Activated T-cell treated with anti-CD3 and anti-CD28 coated beads, Interleukin-2, amount 50 U/mL, for 24 hours (primary cell): Measurements from ENCODE around the gene SYNE3.

Experiments
- DNase-seq: peaks from one replicate; pipeline ENCODE4 v3.0.0-alpha.2; 2020
- H3K27ac Mint-ChIP-seq: 2 replicates; pipeline ENCODE4 v1.8.0; 2020; ENCODE audit warnings: mild to moderate bottlenecking, mixed read lengths
- H3K27me3 Mint-ChIP-seq: 2 replicates; pipeline ENCODE4 v1.8.0; 2020; ENCODE audit warnings: mixed read lengths
- H3K36me3 Mint-ChIP-seq: 2 replicates; pipeline ENCODE4 v1.8.0; 2020; ENCODE audit warnings: low read depth, mixed read lengths
- H3K4me1 Mint-ChIP-seq: 2 replicates; pipeline ENCODE4 v1.8.0; 2020; ENCODE audit warnings: low read depth, mixed read lengths
- H3K4me3 Mint-ChIP-seq: 2 replicates; pipeline ENCODE4 v1.8.0; 2020; ENCODE audit warnings: mild to moderate bottlenecking, moderate library complexity, mixed read lengths
- H3K9me3 Mint-ChIP-seq: 2 replicates; pipeline ENCODE4 v1.8.0; 2020; ENCODE audit warnings: mixed read lengths

SYNE3 gene

GRCh38 chr14:95516554-95517181 is at the start of gene SYNE3:
Gene SYNE3 (minus strand): TSS chr14:95516650. CDS start chr14:95475821, 40,829 bp downstream.
- H3K27me3 Mint-ChIP-seq, result no peaks in the 10 kb centered on the region
- DNase-seq, result peak; percentile 69
- peaks cover 75% of the 10 kb centered on the region for H3K4me1 Mint-ChIP-seq
- H3K27ac Mint-ChIP-seq, result peak within 1 kb of the TSS; percentile 94
- no peaks in the 10 kb centered on the region for H3K9me3 Mint-ChIP-seq
- H3K36me3 Mint-ChIP-seq, result peaks cover 9% of the 10 kb centered on the region
- peak within 1 kb of the TSS; percentile 86 for H3K4me3 Mint-ChIP-seq

GRCh38 chr14:95564060-95564459 is 47.6 kb upstream of the SYNE3 start:
- no peaks in the 10 kb centered on the region for H3K9me3 Mint-ChIP-seq
- peaks cover 4% of the 10 kb centered on the region for H3K4me1 Mint-ChIP-seq
- no peak for DNase-seq
- no peaks in the 10 kb centered on the region for H3K36me3 Mint-ChIP-seq
- peaks cover 13% of the 10 kb centered on the region for H3K27me3 Mint-ChIP-seq
- no peak overlapping the region for H3K27ac Mint-ChIP-seq
- no peak overlapping the region for H3K4me3 Mint-ChIP-seq

- H3K4me1 Mint-ChIP-seq, result peaks cover 4% of the 10 kb centered on the region
- no peaks in the 10 kb centered on the region for H3K9me3 Mint-ChIP-seq
- peaks cover 13% of the 10 kb centered on the region for H3K27me3 Mint-ChIP-seq
- H3K4me3 Mint-ChIP-seq, result no peak overlapping the region
- H3K27ac Mint-ChIP-seq, result no peak overlapping the region
- DNase-seq, result no peak
- no peaks in the 10 kb centered on the region for H3K36me3 Mint-ChIP-seq
These were observed 46.6 kb upstream of the SYNE3 start for GRCh38 chr14:95562892-95563685.

GRCh38 chr14:95561001-95561412 is 44.6 kb upstream of the SYNE3 start:
- no peak overlapping the region for H3K4me3 Mint-ChIP-seq
- no peak overlapping the region for H3K27ac Mint-ChIP-seq
- H3K9me3 Mint-ChIP-seq, result no peaks in the 10 kb centered on the region
- peaks cover 13% of the 10 kb centered on the region for H3K27me3 Mint-ChIP-seq
- H3K36me3 Mint-ChIP-seq, result no peaks in the 10 kb centered on the region
- DNase-seq, result peak; percentile 89
- H3K4me1 Mint-ChIP-seq, result peaks cover 4% of the 10 kb centered on the region

- Mint-ChIP-seq H3K36me3 (no peaks in the 10 kb centered on the region), H3K27ac (no peak overlapping the region), H3K4me3 (no peak overlapping the region), H3K9me3 (no peaks in the 10 kb centered on the region), H3K4me1 (peaks cover 4% of the 10 kb centered on the region), H3K27me3 (peaks cover 13% of the 10 kb centered on the region)
- no peak for DNase-seq
These were observed 42.8 kb upstream of the SYNE3 start for GRCh38 chr14:95559203-95559602.

GRCh38 chr14:95557832-95558231 is 41.4 kb upstream of the SYNE3 start:
- H3K4me3 Mint-ChIP-seq, result no peak overlapping the region

GRCh38 chr14:95557291-95557690 is 40.8 kb upstream of the SYNE3 start:
- Mint-ChIP-seq H3K27ac (no peak overlapping the region), H3K4me3 (no peak overlapping the region), H3K4me1 (peaks cover 4% of the 10 kb centered on the region), H3K9me3 (no peaks in the 10 kb centered on the region), H3K36me3 (no peaks in the 10 kb centered on the region), H3K27me3 (peaks cover 11% of the 10 kb centered on the region)
- DNase-seq, result no peak

More at GRCh38 chr14:95557832-95558231, 41.4 kb upstream of the SYNE3 start:
- H3K27me3 Mint-ChIP-seq, result peaks cover 13% of the 10 kb centered on the region
- H3K36me3 Mint-ChIP-seq, result no peaks in the 10 kb centered on the region
- H3K4me1 Mint-ChIP-seq, result peaks cover 4% of the 10 kb centered on the region
- DNase-seq, result no peak
- H3K9me3 Mint-ChIP-seq, result no peaks in the 10 kb centered on the region
- no peak overlapping the region for H3K27ac Mint-ChIP-seq

- Mint-ChIP-seq H3K27me3 (no peaks in the 10 kb centered on the region), H3K4me3 (no peak overlapping the region), H3K4me1 (no peaks in the 10 kb centered on the region), H3K9me3 (no peaks in the 10 kb centered on the region), H3K27ac (no peak overlapping the region), H3K36me3 (no peaks in the 10 kb centered on the region)
- DNase-seq, result no peak
These were observed 38.6 kb upstream of the SYNE3 start for GRCh38 chr14:95555053-95555452.

GRCh38 chr14:95553141-95553540 is 36.7 kb upstream of the SYNE3 start:
- H3K27ac Mint-ChIP-seq, result no peak overlapping the region
- H3K4me3 Mint-ChIP-seq, result no peak overlapping the region
- H3K9me3 Mint-ChIP-seq, result no peaks in the 10 kb centered on the region
- no peaks in the 10 kb centered on the region for H3K4me1 Mint-ChIP-seq
- H3K27me3 Mint-ChIP-seq, result no peaks in the 10 kb centered on the region
- no peak for DNase-seq
- peaks cover 10% of the 10 kb centered on the region for H3K36me3 Mint-ChIP-seq

GRCh38 chr14:95551435-95551834 is 35.0 kb upstream of the SYNE3 start:
- Mint-ChIP-seq H3K4me1 (peaks cover 4% of the 10 kb centered on the region), H3K27ac (no peak overlapping the region), H3K4me3 (no peak overlapping the region), H3K36me3 (peaks cover 27% of the 10 kb centered on the region), H3K9me3 (no peaks in the 10 kb centered on the region), H3K27me3 (no peaks in the 10 kb centered on the region)
- no peak for DNase-seq

- Mint-ChIP-seq H3K36me3 (peaks cover 41% of the 10 kb centered on the region), H3K27me3 (no peaks in the 10 kb centered on the region), H3K9me3 (no peaks in the 10 kb centered on the region), H3K4me3 (no peak overlapping the region), H3K4me1 (peaks cover 19% of the 10 kb centered on the region), H3K27ac (no peak overlapping the region)
- no peak for DNase-seq
These were observed 33.5 kb upstream of the SYNE3 start for GRCh38 chr14:95549656-95550585.

- H3K4me1 Mint-ChIP-seq, result peaks cover 23% of the 10 kb centered on the region
- H3K4me3 Mint-ChIP-seq, result no peak overlapping the region
- H3K27me3 Mint-ChIP-seq, result no peaks in the 10 kb centered on the region
- H3K27ac Mint-ChIP-seq, result no peak overlapping the region
- no peaks in the 10 kb centered on the region for H3K9me3 Mint-ChIP-seq
- no peak for DNase-seq
- peaks cover 55% of the 10 kb centered on the region for H3K36me3 Mint-ChIP-seq
These were observed 32.0 kb upstream of the SYNE3 start for GRCh38 chr14:95548328-95548929.

GRCh38 chr14:95547626-95548327 is 31.3 kb upstream of the SYNE3 start:
- Mint-ChIP-seq H3K4me3 (no peak overlapping the region), H3K27me3 (no peaks in the 10 kb centered on the region), H3K4me1 (peaks cover 23% of the 10 kb centered on the region), H3K36me3 (peaks cover 55% of the 10 kb centered on the region), H3K27ac (no peak overlapping the region), H3K9me3 (no peaks in the 10 kb centered on the region)
- DNase-seq, result no peak

GRCh38 chr14:95547272-95547625 is 30.8 kb upstream of the SYNE3 start:
- peaks cover 23% of the 10 kb centered on the region for H3K4me1 Mint-ChIP-seq
- no peak overlapping the region for H3K27ac Mint-ChIP-seq
- no peak for DNase-seq
- no peak overlapping the region for H3K4me3 Mint-ChIP-seq
- peaks cover 55% of the 10 kb centered on the region for H3K36me3 Mint-ChIP-seq
- no peaks in the 10 kb centered on the region for H3K9me3 Mint-ChIP-seq
- H3K27me3 Mint-ChIP-seq, result no peaks in the 10 kb centered on the region
